NCI-H1436 (cell line): ENCODE measurements around the gene TENM3.

Experiments used
- DNase-seq: peaks from one replicate; lab custom pipeline; 2025; lab: John Stamatoyannopoulos, UW

Gene TENM3

GRCh38 chr4:182680234-182680653 lies 437.0 kb downstream of the TENM3 start:
- DNase-seq = no peak

- no peak for DNase-seq
These were observed 440.5 kb downstream of the TENM3 start for GRCh38 chr4:182683661-182684060.

- DNase-seq = no peak
These were observed 441.6 kb downstream of the TENM3 start for GRCh38 chr4:182684796-182685195.

- no peak for DNase-seq
These were observed 444.9 kb downstream of the TENM3 start for GRCh38 chr4:182688081-182688480.

DNA sequence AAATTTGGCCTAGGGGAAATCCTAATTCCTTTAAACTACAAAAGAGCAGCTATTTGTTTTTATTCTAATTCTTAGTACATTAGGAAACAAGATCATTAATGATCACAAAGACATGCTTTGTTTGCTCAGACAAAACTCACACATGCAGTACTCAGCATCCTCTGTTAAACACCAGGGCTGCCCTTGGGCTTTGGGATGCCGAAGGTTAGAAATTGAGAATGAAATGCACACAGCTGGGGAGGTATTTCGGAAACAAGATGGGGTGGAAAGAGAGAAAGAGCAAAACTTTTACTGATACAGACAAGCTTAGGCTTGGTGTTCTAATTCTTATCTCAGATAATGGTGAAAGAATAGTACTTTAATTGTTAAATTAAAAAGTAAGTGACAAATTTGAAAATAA lies 451.3 kb downstream of the TENM3 start:
- no peak for DNase-seq

GRCh38 chr4:182695009-182695408 lies 451.8 kb downstream of the TENM3 start:
- no peak for DNase-seq

DNA sequence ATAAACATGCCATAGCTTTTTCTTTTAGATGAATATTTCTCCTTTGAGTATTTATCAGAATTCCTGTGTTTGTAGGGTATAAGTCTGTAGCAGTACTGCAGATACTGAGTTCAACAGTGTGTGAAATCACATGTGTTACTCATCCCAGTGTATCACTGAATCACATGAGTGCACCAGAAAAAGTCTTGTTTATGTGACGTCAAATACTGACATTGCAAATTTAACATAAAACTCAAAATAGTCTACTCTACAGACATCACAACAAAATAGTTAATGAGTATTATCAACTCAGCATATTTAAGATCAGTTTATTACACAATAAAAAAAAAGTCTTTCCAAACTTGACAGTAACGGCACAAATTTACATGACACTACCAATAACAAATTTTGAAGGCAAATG lies 452.6 kb downstream of the TENM3 start:
- DNase-seq = no peak

GRCh38 chr4:182697094-182697493 lies 453.9 kb downstream of the TENM3 start:
- no peak for DNase-seq

GRCh38 chr4:182698212-182698611 lies 455.0 kb downstream of the TENM3 start:
- no peak for DNase-seq

DNA sequence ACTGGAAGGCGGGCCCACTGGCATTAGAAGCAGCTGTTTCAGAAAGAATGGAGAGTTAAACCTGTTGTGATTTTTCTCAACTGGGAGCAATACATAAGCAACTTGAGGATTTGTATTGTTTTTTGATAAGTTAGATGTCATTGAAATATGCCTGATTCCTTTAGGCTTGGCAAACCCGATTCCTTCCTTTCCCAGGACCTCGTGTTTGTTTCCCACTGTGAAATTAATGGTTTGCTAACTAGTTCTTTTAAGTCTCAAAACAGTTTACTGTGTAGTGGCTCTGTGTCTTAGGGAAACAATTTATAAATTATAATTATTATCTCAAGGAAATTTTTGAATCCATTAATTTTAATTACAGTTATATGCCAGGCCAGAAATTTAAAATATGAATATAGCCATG lies 456.0 kb downstream of the TENM3 start:
- DNase-seq = no peak

DNA sequence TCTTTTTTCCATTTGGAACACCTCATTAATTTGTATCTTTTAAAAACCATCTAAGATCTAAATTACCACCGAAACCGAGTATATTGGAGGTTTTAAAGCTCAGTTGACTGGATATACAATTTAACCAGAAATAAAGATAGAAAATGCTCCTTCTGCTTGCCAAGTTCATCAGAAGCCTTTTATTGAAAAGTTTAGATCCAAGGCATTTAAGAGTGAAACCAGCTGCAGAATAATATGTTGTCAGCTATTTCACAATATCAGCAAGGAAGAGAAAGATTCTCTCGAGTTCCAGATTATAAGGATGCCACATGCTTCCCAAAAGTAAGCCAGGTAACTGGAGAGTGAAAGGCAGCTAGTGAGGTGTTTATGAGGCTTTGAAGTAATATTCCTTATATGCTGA lies 456.6 kb downstream of the TENM3 start:
- no peak for DNase-seq

DNA sequence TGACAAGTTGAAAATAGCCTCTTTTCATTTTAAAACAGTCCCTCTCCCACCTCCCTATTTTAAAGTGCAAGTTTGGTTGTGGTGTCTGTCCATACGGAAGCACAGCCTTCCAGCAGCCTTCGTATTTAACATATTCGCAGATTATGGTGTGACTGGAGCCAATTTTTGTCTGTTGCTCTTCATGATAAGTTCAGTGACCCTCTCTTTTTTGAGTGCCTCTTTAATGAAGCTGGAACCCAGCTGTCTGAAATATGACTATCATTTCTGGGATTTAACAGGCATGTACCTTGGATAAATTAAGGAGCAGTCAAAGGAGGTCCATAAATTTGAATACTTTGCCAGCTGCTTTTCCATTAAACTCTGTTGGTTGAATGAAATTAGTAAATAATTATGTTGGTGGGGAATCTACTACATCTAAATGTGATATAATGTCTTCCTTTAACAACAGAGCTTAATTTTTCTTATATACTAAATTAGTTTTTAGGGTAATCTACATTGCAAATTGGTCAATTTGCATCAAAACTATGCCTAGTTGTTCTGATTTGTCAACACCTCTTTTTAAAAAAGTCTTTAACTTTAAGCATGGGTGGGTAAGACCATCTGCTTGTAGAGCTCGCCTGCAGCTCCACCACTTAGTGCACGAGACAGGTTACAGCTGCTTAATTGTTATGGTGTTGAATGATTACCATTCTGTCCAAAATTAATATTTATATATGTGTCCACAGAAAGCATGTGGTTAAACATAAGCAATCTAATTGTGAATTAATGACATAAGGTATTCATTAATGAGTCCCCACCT lies 457.4 kb downstream of the TENM3 start:
- DNase-seq = no peak

GRCh38 chr4:182704077-182704476 lies 460.9 kb downstream of the TENM3 start:
- DNase-seq = no peak

- no peak for DNase-seq
These were observed 461.7 kb downstream of the TENM3 start for GRCh38 chr4:182704948-182705347.

DNA sequence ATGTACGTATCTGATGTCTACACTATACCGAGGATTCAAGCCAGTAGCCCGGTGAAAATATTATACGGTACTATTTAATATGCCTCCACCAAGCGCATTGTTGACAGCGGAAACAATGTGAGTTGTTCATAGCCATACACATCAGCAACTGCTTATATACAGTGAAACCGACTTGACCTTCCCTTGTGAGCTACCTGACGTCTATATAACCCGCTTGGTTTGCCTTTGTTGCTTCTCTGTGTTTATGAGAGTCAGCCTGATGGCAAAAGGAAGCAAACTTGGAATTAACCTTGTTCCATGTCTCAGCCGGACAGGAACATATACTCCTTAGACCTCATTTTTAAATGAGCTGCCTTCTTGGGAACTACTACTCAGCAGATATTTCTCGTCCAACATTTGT lies 462.2 kb downstream of the TENM3 start:
- DNase-seq = no peak

DNA sequence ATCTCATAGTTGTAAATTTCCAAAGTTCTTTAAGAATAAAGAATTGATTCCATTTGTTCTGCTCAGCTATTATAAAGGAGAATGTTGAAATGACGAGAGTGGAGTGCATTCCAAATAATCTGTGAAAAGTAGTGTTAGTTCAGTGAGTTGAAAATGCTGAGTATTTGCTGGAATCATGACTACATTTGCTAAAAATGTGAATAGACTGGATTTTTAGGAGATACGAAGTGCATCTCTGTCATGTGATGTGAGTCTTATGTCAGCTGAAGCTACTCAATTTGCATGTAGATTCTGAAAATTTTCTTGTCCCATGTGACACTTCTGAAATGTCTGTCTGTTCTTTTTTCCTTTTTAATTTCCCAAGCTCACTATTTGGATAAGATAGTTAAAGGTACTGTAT lies 468.0 kb downstream of the TENM3 start:
- no peak for DNase-seq

GRCh38 chr4:182715548-182715947 lies 472.3 kb downstream of the TENM3 start:
- no peak for DNase-seq

DNA sequence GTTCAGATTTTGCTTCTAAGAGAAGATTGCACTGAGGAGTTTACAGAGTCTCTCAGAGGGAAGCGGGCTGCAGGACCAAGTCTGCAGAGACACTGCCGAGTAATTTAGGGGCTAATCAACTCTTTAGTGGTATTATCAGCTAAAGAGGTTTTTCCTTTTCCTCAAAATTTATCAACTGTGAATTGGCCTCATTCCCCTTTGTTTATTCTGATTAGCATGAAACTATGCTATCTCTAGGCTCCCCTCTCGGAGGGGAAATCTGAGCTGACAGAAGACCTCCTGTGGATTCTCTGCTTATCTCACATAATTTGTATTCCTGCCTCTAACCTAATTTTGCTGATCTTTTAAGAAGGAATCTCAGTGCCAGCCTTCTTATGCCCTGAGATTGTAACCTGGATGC lies 473.0 kb downstream of the TENM3 start:
- DNase-seq = no peak

- no peak for DNase-seq
These were observed 474.8 kb downstream of the TENM3 start for GRCh38 chr4:182717788-182718583.

GRCh38 chr4:182724414-182724813 lies 481.2 kb downstream of the TENM3 start:
- DNase-seq = no peak

- no peak for DNase-seq
These were observed 486.3 kb downstream of the TENM3 start for GRCh38 chr4:182729516-182729915.

- DNase-seq = no peak
These were observed 487.6 kb downstream of the TENM3 start for GRCh38 chr4:182730791-182731190.

- peak; percentile 25 for DNase-seq
These were observed 493.0 kb downstream of the TENM3 start for GRCh38 chr4:182736207-182736606.
